ENCODE results near the gene MTHFR. TPM values are rescaled to one million over a fixed set of nuclear protein-coding genes. Genes with fewer than 3 reads are reported as not detected.

Gene MTHFR
- polyA plus RNA-seq, 1 of the 3 experiments (the other 2 are of a cell fraction): 5.3 TPM

GRCh38 chr1:11771481-11772043 lies 34.2 kb downstream of the MTHFR start:
- Histone ChIP-seq H3K27me3 (ENCODE audit: insufficient read depth) (no peaks in the 10 kb centered on the region), H3F3A (replicated peaks; ENCODE audit: insufficient read depth) (no peaks in the 10 kb centered on the region), H4K20me1 (ENCODE audit: insufficient read depth) (no peaks in the 10 kb centered on the region), H3K79me2 (ENCODE audit: insufficient read depth) (no peaks in the 10 kb centered on the region), H3K36me3 (replicated peaks in 1 of 2; ENCODE audit: control insufficient read depth in 1 of 2, insufficient read depth in 2 of 2, low read length in 1 of 2) (no peaks in the 10 kb centered on the region), H3K9me3 (no peaks in the 10 kb centered on the region), H3K4me3 (ENCODE audit: low read depth in 2 of 2, low read length in 1 of 2) (no peak overlapping the region), H3K4me1 (ENCODE audit: control insufficient read depth in 1 of 2, insufficient read depth in 2 of 2, low read depth in 1 of 2, low read length in 1 of 2) (peaks cover 0 to 6% of the 10 kb centered on the region in 2 experiments; a peak in 1 of 4 replicates), H3K9ac (no peak overlapping the region), H3K27ac (ENCODE audit: low read depth in 2 of 2, low read length in 1 of 2) (no peak overlapping the region), H3K9me2 (no peaks in the 10 kb centered on the region), H3K4me2 (no peak overlapping the region), H2AFZ (ENCODE audit: low read depth) (no peak overlapping the region)
- ChIA-PET CTCF (interaction anchor here (2.7 kb wide), 1 partner anchor 14 kb away, joined by 11 read pairs; no protein-coding TSS in a partner anchor), POLR2A (no interaction called here)
- 60% methylated on average over 6 of the region's 11 CpGs for whole genome bisulfite sequencing (ENCODE audit: low lambda C conversion rate)
- no peak for DNase-seq
- TF ChIP-seq REST (IDR thresholded peaks at IDR 0.05; ENCODE audit: low read depth, low read length): no peak
- no peak for TF ChIP-seq MXI1 (IDR thresholded peaks at IDR 0.05; ENCODE audit: low read depth, low read length)
- TF ChIP-seq, protein P1, sequence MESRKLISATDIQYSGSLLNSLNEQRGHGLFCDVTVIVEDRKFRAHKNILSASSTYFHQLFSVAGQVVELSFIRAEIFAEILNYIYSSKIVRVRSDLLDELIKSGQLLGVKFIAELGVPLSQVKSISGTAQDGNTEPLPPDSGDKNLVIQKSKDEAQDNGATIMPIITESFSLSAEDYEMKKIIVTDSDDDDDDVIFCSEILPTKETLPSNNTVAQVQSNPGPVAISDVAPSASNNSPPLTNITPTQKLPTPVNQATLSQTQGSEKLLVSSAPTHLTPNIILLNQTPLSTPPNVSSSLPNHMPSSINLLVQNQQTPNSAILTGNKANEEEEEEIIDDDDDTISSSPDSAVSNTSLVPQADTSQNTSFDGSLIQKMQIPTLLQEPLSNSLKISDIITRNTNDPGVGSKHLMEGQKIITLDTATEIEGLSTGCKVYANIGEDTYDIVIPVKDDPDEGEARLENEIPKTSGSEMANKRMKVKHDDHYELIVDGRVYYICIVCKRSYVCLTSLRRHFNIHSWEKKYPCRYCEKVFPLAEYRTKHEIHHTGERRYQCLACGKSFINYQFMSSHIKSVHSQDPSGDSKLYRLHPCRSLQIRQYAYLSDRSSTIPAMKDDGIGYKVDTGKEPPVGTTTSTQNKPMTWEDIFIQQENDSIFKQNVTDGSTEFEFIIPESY (IDR thresholded peaks at IDR 0.05; ENCODE audit: borderline replicate concordance, low read depth): no peak
- no peak for TF ChIP-seq MEF2A (IDR thresholded peaks at IDR 0.05; ENCODE audit: borderline replicate concordance, low read depth)

DNA sequence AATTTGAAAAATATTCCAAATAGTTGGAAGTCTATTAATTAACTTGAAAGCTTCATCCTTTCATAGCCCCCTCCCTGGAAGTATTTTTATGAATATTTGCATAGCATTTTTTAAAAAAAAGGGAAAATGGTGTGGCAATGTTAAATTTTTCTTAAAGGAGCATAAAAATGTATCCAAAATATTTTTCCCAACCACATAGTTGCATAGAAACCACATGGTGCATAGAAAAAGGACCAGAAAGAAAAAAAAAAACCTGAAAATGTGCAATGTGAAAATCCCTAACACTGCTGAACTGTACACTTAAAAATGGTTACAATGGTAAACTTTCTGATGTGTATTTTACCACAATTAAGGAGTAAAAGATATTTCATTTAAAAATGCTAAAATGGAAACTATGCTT lies 35.8 kb downstream of the MTHFR start:
- Histone ChIP-seq H3K79me2 (ENCODE audit: insufficient read depth) (no peaks in the 10 kb centered on the region), H3K9me3 (no peaks in the 10 kb centered on the region), H4K20me1 (ENCODE audit: insufficient read depth) (no peaks in the 10 kb centered on the region), H3K27me3 (ENCODE audit: insufficient read depth) (no peaks in the 10 kb centered on the region), H3K4me2 (no peak overlapping the region), H2AFZ (ENCODE audit: low read depth) (no peak overlapping the region), H3K4me1 (ENCODE audit: control insufficient read depth in 1 of 2, insufficient read depth in 2 of 2, low read depth in 1 of 2, low read length in 1 of 2) (peaks cover 0 to 6% of the 10 kb centered on the region in 2 experiments; a peak in 1 of 4 replicates), H3K4me3 (ENCODE audit: low read depth in 2 of 2, low read length in 1 of 2) (no peak overlapping the region), H3K9me2 (no peaks in the 10 kb centered on the region), H3F3A (replicated peaks; ENCODE audit: insufficient read depth) (no peaks in the 10 kb centered on the region), H3K9ac (no peak overlapping the region), H3K27ac (ENCODE audit: low read depth in 2 of 2, low read length in 1 of 2) (no peak overlapping the region), H3K36me3 (replicated peaks in 1 of 2; ENCODE audit: control insufficient read depth in 1 of 2, insufficient read depth in 2 of 2, low read length in 1 of 2) (no peaks in the 10 kb centered on the region)
- CTCF ChIA-PET: no interaction called here
- POLR2A ChIA-PET: no interaction called here
- no peak for DNase-seq
- TF ChIP-seq FOSL2 (IDR thresholded peaks at IDR 0.05; ENCODE audit: borderline replicate concordance, low read depth): no peak
- no peak for TF ChIP-seq REST (IDR thresholded peaks at IDR 0.05; ENCODE audit: low read depth, low read length)
- no peak for TF ChIP-seq ELF1 (IDR thresholded peaks at IDR 0.05)

Measured in SK-N-SH (cell line).